GM19035 (cell line): ENCODE results near the gene FLNC.

Experiments used
- ATAC-seq: cut with Tn5 transposase; IDR thresholded peaks from one replicate; pipeline ENCODE4 v1.9.1; 2021; ENCODE audit not compliant: unreplicated experiment

FLNC gene

DNA sequence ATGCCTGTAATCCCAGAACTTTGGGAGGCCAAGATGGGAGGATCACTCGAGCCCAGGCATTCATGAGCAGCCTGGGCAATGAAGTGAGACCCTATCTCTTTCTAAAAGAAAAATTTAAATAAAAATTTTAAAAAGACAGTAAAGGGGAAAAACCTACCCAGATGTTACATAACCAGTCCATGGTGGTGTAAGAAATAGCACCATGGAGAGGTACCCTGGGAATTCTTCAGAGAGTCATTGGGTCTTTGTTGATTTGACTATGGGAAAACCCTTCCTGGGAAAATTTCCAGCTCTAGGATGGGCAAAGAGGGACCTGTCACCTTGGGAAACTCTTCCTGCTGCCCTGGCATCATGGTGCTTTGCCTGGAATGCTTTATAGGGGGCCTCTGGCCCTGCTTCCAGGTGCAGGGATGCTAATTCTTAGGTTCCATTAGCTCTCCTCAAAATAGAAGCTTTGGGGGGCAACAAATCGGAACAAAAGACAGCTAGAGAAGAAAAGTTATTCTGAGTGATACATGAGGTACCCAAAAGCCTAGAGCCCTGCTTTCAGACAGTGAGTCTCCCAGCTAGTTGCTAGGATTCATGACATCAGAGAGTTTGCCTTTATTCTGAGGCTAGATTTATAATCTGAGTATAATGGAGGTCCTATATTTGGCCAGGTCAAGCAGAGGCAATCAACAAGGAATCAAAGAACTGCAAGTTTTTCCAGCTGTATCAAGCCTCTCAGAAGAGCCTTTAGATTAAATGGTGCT lies 28.4 kb upstream of the FLNC start:
- ATAC-seq: no peak

DNA sequence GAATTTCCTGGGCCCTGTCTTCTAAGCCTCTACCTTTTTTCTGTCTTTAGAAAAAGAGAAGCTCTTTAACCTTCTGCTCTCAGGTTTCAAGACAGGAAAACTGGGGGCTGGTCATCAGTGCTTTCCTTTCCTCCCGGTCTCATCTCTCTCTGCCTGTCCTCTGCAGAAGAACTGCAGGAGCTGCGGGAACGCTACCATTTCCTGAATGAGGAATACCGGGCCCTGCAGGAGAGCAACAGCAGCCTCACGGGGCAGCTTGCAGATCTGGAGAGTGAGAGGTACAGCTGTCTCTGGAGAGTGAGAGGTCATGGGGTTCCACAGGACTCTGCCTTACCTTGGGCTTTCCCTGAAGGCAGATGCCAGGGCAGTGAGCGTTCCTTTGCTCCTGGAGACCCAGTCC lies 25.7 kb upstream of the FLNC start:
- ATAC-seq: no peak

DNA sequence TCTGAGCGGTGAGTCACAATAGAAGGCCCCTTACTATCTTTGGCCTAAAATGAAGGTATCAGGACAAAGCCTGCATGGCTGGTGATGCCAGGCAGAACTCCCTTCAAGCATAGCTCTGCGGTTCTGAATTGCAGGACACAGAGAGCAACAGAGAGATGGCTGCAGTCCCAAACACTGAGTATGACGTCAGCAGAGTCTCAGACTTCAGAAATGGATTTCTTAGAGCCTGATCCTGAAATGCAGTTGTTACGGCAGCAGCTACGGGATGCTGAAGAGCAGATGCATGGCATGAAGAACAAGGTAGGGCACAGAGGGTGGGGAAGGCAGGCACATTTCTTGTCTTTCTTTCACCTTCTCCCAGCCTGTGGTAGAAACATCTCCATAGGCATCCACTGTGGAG lies 25.0 kb upstream of the FLNC start:
- no peak for ATAC-seq

DNA sequence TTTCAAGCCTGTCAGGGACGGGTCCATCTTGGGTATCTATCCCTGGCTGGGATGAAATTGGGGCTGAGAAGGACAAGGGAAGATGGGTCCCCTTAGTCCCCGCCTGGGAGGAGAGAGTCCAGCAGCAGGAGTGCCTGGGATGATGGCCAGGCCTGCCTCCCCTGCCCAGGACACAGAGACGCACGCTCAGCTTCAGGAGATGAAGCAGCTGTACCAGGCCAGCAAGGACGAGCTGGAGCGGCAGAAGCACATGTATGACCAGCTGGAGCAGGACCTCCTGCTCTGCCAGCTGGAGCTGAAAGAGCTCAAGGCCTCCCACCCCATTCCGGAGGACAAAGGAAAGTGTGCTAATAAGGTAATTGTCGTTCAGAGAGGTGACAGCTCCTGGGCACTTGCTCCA lies 23.0 kb upstream of the FLNC start:
- ATAC-seq: no peak

DNA sequence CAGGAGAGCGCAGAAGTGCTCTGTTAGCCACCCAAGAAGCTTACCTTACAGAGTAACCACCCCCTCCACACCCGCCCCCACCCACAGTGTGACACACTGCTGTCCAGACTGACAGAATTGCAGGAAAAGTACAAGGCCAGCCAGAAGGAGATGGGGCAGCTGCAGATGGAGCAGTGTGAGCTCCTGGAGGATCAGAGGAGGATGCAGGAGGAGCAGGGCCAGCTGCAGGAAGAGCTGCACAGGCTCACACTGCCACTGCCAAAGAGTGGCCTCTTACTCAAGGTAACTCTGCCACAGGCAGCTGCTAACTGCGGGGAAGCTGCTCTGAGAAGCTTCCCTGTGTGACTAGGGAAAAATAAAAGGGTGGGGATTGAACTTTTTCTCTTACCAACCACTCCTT lies 20.8 kb upstream of the FLNC start:
- ATAC-seq: no peak

DNA sequence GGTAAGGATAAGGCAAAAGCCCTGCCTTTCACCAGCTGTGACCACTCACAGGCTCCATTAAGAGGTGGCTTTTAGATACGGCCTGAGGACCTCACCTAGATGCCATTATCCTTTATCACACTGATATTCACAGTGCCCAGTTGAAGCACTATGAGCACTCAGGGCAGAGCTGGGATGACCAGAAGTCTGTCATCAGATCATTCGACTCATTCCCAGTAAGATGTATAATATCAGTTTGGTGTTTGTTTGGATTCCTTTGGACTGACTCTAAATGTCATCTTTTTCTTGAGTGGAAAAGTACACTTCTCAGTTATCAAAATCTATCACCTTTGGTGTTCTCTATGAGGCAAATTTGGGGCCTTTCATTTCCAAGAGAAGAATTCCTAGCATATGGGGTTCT lies 19.7 kb upstream of the FLNC start:
- ATAC-seq: no peak

DNA sequence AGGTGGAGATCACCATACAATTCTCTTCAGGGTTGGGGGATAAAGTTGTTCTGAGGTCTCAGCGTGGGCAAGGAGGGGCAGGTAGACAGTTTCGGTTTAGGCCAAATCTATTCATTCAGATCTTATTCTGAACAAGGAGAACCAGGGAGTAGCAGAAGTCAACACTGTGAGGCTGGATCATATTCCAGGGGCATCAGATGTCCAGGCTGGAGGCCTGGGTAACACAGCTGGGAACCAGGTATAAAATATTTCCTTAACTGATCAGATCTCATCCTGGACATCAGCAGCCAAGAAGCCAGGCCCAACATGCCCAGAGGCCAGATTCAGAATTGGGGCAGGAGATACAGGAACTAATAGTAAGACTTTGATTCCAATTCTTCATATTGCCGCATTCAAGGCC lies 19.2 kb upstream of the FLNC start:
- no peak for ATAC-seq

DNA sequence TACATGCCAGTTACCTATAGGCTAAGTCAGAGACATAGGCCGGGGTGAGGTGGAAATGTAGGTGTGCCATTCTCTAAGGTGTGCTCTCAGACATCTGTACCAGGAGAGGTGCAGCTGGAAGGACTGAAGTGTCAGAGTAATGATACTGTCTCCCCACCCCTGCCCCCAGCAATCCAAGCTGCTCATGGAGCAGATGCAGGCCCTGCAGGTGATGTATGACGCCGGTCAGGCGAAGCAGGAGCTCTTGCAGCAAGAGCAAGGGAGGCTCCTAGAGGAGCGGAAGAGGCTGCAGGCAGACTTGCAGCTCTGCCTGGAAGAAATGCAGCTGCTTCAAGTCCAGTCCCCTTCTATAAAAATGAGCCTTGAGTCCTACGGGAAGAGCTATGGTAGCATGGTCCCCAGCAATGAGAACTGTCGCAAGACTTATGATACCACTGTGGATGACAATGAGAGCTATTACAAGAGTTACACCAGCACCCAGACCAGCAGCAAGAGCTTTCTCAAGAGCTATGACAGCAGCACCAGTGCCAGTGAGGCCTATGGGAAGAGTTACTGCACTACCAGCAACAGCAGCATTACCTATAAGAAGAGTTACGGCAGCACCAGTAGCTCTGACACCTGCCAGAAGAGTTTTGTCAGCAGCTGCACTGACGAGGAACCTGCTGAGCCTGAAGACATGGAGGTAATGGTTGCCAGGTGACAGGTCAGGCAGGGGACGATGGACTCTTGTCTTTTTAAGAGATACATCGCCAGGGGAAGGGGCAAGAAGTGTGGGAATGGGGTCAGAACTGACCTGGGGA lies 18.4 kb upstream of the FLNC start:
- ATAC-seq: no peak

DNA sequence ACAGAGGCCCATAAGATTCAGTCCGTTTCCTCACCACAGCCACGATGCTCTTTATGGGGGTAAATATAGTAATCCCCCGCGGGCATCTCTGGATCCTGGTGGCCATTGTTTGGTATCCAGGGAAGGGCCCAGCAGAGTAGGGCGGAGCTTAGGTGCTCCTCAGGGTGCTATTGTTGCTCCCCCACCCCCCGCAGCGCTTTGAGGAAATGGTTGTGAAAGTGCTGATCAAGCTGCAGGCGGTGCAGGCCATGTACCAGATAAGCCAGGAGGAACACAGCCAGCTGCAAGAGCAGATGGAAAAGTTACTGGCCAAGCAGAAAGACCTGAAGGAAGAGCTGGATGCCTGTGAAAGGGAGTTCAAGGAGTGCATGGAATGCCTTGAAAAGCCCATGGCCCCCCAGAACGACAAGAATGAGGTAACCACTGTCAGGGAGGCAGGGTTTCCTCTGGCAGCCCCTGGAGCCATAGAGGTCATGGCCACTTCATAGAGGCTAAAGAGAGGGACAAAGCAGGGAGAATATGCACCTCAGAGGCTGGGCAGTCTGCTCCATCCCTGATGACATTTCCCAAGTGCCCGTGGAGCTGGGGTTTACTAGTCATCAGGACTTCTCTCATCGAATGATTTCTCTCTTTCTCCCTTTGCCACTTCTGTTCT lies 17.6 kb upstream of the FLNC start:
- no peak for ATAC-seq

DNA sequence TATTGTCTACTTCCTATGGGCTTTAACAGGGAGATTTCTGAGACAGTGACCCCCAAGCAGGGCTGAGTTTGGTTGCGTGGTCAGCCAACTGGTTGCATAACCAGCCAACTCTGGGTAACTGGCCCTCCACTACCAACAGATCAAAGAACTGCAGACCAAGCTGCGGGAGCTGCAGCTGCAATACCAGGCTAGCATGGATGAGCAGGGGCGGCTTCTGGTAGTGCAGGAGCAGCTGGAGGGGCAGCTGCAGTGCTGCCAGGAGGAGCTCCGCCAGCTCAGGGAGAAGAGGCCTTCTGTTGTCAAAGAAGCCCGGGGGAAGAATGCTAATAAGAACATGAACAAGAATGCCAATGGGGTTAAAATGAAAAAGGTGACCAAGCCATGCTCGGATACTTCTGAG lies 15.7 kb upstream of the FLNC start:
- no peak for ATAC-seq

DNA sequence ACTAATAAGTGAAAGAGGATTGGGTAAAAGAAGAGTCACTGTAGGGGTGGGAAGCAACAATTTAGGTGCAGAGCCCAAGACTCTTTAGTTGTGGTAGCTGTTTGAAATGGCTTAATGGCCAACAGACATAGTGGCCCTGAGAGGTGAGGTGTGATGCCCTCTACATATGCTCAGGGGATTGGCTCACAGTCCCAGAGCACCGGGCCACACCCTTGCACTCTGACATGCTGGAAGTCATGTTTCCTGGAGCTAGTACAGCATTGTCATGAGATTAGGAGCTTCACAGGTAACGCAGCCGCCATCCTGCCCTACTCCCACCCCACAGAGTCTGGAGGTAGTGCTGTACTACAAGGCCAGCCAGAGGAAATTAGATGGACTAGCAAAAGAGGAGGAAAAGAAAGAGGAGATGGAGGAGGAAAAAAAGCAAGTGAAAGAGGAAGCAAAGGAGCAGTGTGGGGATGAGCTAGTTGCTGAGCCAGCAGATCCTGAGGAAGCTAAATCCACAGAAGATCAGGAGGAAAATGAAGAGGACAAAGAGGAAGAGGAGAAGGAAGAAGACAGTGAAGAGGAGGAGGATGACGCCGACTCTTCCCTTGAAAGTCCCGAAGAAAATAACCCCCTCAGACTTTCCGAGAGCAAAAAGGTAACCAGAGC lies 14.8 kb upstream of the FLNC start:
- ATAC-seq: no peak

DNA sequence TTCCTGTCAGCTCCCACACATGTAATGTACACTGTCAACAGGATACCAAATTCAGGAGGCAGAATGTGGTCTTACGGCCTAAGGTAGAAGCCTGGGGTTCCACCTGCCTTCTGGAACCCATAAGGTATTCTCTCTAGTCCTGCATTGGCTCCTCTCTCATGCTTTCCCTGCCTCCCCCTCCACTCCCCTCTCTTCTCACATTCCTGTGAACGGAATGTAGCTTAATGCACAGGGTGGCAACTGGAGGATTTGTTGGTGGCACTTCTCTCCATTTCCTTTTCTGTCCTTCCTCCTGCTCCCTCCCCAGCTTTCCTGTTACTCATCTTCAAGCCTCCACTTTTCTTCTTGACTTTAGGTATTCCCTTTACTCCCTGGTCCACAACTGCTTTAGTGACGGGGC lies 11.5 kb upstream of the FLNC start:
- ATAC-seq: no peak

DNA sequence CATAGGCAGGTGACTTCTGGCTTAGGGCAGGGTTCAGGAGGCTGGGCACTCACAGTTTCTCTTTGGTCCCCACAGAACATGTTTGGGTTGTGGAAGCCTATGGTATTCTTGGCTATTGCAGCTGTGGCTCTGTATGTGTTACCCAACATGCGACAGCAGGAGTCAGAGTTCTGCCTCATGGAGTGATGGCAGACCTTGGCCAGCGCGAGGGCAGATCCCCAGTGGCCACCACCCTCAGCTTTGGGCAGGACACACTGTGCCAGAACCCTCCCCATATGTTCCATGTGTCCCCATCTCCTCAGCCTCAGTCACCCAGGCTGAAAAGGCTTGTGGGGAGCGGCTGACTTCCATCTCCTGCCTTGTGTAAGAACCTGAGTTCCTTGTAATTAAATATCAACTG lies 8.5 kb upstream of the FLNC start:
- ATAC-seq: no peak

DNA sequence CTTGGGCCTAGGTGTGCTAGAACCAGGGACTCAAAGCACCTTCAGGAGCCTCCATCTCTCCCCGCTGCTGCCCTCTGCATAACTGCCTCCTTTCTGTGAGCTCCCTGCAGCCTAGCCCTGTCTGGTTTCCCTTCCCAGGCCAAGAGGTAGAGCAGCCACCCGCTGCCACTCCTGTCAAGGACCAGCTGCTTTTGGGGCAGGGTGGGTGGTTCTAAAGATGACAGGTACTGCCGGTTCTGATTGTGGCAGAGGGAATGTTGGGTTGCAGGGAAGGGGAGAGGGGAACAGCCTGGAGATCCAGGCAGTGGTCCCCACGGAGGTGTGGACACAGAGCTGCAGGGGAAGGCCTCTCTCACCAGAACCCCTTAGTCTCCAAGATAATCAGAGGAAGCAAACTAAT lies 3.7 kb upstream of the FLNC start:
- ATAC-seq: no peak

DNA sequence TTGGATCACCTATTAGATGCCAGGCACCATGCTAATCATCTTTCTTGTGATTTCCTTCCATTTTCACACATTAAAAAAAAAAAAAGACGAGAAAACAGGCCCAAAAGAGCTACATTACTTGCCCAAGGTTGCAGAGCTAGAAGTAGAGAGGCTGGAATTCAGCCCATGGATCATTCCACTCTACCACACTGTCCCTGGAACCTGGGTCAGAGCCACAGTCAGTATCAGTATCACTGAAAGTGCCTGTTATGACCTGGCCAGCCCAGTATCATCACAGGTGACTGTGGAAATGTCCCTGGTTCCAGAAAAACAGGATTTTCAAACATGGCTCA lies 3.3 kb upstream of the FLNC start:
- ATAC-seq: no peak

DNA sequence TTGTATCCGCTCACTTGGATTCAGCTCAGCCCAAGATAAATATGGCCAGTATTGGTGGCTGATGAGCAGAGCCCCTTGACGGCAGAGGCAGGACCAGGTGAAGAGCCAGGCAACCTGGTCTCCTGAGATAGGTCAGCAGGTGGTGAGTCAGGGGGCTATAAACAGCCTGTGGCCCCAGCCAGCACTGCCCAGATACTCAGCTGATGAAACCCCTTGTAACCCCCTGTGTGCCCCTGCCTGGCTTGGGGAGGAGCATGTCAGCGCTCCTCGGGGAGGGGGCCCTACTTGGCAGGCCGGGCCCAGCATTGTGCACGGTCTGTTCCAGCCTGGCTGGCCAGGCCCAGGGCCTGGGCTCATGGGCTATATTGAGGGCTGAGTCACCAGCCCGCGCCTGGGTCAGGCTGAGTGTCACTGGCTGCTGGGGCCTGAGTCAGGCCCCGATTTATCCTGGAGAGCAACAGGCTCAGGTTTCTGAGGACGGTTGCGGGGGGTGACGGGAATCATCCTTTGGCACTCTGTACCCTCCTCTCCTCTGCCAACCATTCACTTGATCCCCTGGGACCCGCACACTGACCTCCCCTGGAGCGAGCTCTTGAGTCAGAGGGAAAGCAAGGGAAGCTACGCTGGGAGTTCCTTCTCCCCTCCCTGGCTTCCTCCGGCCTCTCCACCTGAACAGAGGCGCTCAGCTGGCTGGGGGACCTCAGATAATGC lies 2.8 kb upstream of the FLNC start:
- no peak for ATAC-seq

DNA sequence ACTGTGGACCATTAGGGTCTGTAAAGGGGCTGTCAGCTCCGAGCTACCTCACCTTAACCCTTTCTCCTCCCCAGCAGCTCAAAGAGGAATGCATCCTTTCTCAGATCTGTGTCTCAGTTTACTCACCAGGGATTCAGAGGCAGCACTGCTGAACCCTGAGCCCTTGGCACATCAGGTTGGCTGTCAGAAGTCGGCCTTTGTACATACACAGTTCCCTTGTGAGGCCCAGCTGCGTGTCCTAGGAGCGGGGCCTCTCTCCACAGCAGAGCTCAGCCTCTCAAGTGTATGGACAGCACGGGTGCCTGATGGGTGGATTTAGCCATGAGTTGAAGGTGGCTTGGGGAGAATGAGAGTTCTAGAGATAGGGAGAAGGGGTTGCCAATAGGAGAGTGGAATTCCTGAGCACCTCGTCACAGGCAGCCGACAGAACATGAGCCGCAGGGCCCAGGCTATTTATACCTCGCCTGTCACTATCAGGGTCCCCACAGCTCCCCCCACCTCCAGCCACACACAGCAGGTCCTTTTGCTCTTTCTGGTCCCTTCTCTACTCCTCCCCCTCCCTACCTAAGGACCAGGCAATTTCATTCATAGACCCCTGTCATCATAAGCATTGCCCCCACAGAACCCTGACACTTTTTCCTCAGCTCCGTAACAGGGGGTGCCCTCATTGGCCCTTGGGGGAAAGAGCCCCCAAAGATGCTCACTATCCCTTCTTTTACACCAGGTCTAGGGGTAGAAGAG lies 2.1 kb upstream of the FLNC start:
- ATAC-seq: no peak

DNA sequence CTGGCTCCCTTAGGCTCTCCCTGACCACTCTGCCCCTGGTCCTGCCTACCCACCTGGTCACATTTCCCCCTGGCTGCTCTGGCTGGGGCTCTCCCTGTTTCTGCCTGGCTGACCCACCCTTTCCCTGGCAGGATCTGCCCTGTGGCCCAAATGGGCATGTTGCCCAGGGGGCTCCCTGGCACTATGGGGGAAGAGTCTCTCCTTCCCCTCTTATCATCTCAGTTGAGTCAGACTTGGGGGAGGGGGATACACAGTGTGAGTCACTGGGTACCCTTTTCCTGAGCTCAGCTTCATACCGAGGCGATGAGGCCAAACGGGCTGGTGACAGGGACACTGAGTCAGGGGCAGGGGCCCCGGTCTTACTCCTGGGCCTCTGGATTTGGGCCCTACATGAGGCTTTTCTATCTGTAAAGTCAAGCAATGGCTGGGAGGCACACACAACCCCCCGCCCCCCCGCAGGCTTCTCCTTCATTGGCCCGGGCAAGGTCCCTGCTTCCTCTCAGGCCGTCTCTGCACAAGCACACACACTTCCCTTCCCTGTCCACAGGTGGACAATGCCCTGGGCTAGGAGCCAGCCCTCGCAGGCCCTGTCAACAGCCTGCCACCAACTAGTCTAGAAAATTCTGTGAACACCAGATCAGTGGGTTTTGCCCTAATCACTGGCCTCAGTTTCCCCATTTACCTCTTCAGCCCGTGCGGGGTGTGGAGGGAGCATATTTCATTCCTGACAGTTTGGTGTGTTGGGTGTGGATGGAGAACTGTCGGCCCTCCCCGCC lies 627 bp upstream of the FLNC start:
- no peak for ATAC-seq

DNA sequence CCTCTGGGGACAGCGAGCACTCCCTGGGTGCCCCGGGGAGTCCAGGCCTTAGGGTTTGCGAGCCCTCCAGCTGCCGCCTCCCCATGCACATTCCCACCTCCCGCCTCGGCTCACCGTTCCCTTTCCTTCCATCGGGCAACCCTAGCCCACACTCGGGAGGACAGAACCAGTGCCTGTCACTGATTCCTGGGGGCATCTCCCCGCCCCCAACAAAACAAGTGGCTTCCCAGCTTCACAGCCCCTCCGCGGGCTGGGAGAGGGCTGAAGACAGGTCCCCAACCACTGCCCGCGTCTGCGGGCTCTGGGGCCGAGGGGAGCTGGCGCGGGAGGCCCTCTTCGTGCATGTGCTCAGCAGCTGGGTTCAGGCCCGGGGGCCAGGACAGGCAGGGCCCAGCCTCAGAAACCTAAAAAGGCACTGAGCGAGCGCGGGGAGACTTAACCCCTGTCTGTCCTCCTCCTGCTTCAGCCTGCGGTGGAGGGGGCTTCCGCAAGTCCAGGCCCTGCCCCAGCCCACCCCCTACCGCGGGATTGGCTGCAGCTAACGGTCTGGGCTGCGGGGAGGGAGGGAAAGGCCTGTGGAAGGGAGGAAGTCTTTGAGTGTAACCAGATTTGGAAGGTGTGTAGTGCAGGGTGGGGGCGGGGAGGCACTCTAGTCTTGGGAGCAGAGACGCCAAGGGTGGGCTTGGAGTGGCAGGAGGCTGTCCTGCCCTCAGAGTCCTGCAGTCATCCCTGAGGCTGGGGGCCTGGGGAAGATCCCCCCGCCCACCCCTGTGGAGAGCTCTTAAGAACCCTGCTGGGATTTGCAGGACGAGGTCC lies 1.2 kb downstream of the FLNC start:
- no peak for ATAC-seq
